ENCODE data around the gene ONECUT2. TPM values are rescaled to one million over a fixed set of nuclear protein-coding genes. Genes with fewer than 3 reads are reported as not detected.
"Not testable (repeated sequence)": the region's sequence is repeated elsewhere in the genome, so short reads cannot be mapped to it uniquely, and the experiment has no call there.

ONECUT2 gene
- total and polyA plus RNA-seq, 3 donors from 2014 or later = 0.69 to 0.93 (median 0.79) TPM

GRCh38 chr18:57519668-57520424 is 84.7 kb downstream of the ONECUT2 start:
- TF ChIP-seq POLR2A (IDR thresholded peaks at IDR 0.05) = no peak
- no peak for TF ChIP-seq CTCF (IDR thresholded peaks at IDR 0.05)
- DNase-seq = no peak
- H3K4me1 ChIP-seq = no peaks in the 10 kb centered on the region
- no peaks in the 10 kb centered on the region for H3K27me3 ChIP-seq
- intact Hi-C loops (cut with DNase I; ENCODE audit: low total_unique reads) = no loop called here
- WGBS, 2 donors = 72 to 77% methylated on average over 6 to 7 of the region's 7 CpGs
- H3K36me3 ChIP-seq (ENCODE audit: low read depth, missing control alignments) = no peaks in the 10 kb centered on the region
- no peak overlapping the region for H3K27ac ChIP-seq
- H3K4me3 ChIP-seq = no peak overlapping the region
- H3K9me3 ChIP-seq = no peaks in the 10 kb centered on the region

GRCh38 chr18:57522348-57522747 is 87.2 kb downstream of the ONECUT2 start:
- H3K36me3 ChIP-seq (ENCODE audit: low read depth, missing control alignments); DNase-seq; H3K27ac ChIP-seq; H3K27me3 ChIP-seq; H3K4me1 ChIP-seq; H3K4me3 ChIP-seq; intact Hi-C loops (cut with DNase I; ENCODE audit: low total_unique reads); H3K9me3 ChIP-seq: not testable (repeated sequence)

- no peaks in the 10 kb centered on the region for H3K4me1 ChIP-seq
- no peaks in the 10 kb centered on the region for H3K9me3 ChIP-seq
- DNase-seq = no peak
- H3K27ac ChIP-seq = no peak overlapping the region
- intact Hi-C loops (cut with DNase I; ENCODE audit: low total_unique reads) = no loop called here
- no peak for TF ChIP-seq CTCF (IDR thresholded peaks at IDR 0.05)
- TF ChIP-seq POLR2A (IDR thresholded peaks at IDR 0.05) = no peak
- no peak overlapping the region for H3K4me3 ChIP-seq
- H3K36me3 ChIP-seq (ENCODE audit: low read depth, missing control alignments) = no peaks in the 10 kb centered on the region
- H3K27me3 ChIP-seq = no peaks in the 10 kb centered on the region
- whole genome bisulfite sequencing, 2 donors = 82 to 87% methylated on average over 11 of the region's 11 CpGs
Measured at GRCh38 chr18:57523171-57523956, 88.2 kb downstream of the ONECUT2 start.

- no peak for DNase-seq
- intact Hi-C loops (cut with DNase I; ENCODE audit: low total_unique reads) = no loop called here
- Histone ChIP-seq H3K4me3 (no peak overlapping the region), H3K4me1 (no peaks in the 10 kb centered on the region), H3K36me3 (ENCODE audit: low read depth, missing control alignments) (no peaks in the 10 kb centered on the region), H3K9me3 (no peaks in the 10 kb centered on the region), H3K27ac (no peak overlapping the region), H3K27me3 (no peaks in the 10 kb centered on the region)
- 66 to 73% methylated on average over 13 of the region's 13 CpGs for WGBS, 2 donors
- TF ChIP-seq POLR2A (IDR thresholded peaks at IDR 0.05) = no peak
- TF ChIP-seq CTCF (IDR thresholded peaks at IDR 0.05) = no peak
Measured at GRCh38 chr18:57527556-57528229, 92.5 kb downstream of the ONECUT2 start.

- no peak overlapping the region for H3K27ac ChIP-seq
- intact Hi-C loops (cut with DNase I; ENCODE audit: low total_unique reads) = no loop called here
- WGBS, 2 donors = 77 to 78% methylated on average over 7 of the region's 7 CpGs
- no peaks in the 10 kb centered on the region for H3K36me3 ChIP-seq (ENCODE audit: low read depth, missing control alignments)
- no peak overlapping the region for H3K4me3 ChIP-seq
- DNase-seq = no peak
- no peaks in the 10 kb centered on the region for H3K9me3 ChIP-seq
- H3K27me3 ChIP-seq = no peaks in the 10 kb centered on the region
- H3K4me1 ChIP-seq = no peaks in the 10 kb centered on the region
- TF ChIP-seq CTCF (IDR thresholded peaks at IDR 0.05) (no peak), POLR2A (IDR thresholded peaks at IDR 0.05) (no peak)
Measured at GRCh38 chr18:57529151-57529550, 94.0 kb downstream of the ONECUT2 start.

All from testis (tissue), 3 donors.